Panc1 (cell line): Measurements from ENCODE around the gene TLCD3B.

Experiments used
- CTCF ChIP-seq: fragments of 450-650 bp; IDR thresholded peaks from 2 replicates; pipeline ENCODE4 v1.5.1; 2017; ENCODE audit warnings: mild to moderate bottlenecking
- POLR2AphosphoS5 ChIP-seq: IDR thresholded peaks from 2 replicates; pipeline ENCODE4 v1.6.1; 2012; ENCODE audit warnings: mild to moderate bottlenecking, low read depth, low read length, moderate library complexity

- TF ChIP-seq CTCF (no peak), POLR2AphosphoS5 (no peak)
Observed at GRCh38 chr16:30054451-30054850, 23.4 kb upstream of the TLCD3B start.
